NCI-H2196 (cell line): ENCODE data around the gene FMO2.

Source experiments
- DNase-seq: peaks from one replicate; lab custom pipeline; 2025; ENCODE audit not compliant: unreplicated experiment; lab: John Stamatoyannopoulos, UW

The FMO2 gene

DNA sequence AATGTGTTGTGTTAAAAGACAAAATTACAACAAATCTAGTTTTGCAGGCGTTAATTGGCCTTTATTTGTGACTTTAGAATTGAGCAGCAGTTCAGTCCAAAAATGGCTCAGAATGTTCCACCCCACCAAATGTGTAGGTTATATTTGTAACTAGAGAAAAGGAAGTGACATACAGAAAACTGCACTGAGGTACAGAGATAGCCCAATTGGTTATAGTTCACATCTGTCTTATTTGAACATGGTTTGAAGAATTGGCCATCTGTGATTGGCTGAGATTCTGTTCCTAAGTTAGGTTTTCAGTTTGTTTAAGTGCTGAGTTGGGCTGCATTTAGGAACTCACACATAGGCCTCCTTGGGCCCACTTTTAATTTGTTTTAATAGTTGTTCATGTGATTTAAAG is 12.0 kb upstream of the FMO2 start:
- DNase-seq = no peak

DNA sequence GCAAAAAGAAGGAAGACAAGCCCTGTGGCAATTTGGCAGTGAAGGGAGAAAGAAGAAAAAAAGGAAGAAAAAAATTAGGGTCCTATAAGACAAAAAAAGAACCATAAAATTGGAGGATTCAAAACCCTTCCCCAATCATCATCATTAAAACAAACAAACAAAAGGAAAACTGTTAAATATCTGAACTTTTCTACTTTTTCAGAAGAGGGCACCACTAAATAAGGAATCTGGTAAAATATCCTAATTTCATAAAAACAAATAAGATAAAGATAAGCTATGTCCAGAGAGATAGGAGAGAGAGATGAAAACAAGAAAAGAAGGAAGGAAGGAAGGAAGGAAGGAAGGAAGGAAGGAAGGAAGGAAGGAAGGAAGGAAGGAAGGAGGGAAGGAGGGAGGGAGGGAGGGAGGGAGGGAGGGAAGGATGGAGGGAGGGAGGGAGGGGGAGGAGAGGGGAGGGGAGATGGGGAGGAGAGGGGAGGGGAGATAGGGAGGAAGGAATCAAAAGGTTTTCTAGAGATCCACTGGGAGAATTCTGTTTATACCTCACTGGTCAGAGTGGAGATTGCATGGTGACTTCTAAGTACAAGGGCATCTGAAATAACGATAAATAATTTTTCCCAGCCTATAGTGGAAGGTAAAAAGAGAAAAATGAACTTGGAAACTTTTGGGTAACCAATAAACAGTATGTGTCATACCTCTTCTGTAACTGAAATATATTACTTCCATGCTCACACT is 10.4 kb upstream of the FMO2 start:
- DNase-seq = no peak

DNA sequence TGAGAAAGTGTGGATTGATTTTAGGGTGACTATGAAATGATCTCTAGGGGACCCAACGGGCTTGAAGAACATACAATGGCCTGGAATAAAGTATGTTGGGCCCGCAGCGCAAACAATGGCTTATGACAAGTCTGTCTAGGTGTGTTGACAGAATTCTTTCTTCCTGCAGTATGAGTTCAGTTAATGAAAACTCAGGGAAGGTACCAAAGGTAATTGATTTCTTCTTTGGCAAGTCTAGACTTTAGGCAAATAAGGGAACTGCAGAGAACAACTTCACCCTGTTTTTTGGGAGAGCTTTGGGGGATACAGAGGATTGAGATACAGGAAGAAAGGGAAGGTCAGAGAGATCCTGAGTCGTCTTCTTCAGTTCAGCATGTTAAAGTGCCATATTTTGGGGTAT is 7.8 kb upstream of the FMO2 start:
- DNase-seq = no peak

DNA sequence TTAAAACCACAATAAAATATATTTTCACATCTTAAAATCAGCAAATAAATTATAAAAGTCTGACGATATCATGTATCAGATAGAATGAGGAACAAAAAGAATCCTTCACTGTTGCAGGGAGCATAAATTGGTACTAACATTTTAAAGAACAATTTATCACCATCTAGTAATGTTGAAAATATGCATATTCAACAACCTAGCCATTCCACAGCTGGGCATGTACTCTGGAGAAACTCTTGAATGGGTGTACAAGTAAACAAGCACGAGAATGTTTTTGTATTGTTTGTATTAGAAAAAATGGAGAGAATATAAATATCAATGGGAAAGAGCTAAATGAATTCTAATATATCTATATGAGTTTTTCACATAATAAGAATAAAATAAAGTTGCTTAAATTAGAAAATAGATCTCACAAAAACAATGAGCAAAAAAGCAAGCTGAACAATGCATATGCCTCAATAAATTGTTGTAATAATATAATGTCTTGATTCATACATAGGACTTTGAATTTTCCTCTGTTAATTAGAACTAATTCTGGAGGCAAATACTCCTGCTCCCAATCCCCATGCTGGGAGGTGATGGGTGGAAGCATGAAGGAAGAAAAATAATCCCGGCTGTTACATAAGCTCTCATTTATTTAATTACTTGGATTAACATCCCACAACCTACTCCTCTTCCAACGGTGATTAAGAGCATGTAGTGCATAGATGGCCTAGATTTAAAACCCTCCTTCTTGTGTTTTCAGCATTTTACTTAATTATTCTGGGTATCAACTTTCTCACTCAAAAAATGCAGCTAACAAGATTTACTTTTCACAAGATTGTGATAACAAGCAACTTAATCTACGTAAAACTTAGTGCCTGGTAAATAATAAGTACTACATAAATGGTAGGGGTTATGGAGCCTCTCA is 5.5 kb upstream of the FMO2 start:
- no peak for DNase-seq

DNA sequence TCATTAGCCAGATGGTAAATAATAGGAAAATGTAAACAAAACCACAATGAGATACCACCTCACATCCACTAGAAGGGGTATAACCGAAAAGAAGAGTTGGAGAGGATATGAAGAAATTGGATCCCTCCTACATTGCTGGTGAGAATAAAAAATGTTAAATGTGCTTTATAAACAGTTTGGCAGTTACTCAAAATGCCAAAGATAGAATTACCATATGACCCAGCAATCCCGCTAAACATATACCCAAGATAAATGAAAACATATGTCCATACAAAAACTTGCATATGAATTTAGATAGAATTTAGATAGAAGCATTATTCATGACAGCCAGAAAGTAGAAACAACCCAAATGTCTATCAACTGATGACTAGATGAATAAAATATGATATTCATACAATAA is 4.4 kb upstream of the FMO2 start:
- no peak for DNase-seq

DNA sequence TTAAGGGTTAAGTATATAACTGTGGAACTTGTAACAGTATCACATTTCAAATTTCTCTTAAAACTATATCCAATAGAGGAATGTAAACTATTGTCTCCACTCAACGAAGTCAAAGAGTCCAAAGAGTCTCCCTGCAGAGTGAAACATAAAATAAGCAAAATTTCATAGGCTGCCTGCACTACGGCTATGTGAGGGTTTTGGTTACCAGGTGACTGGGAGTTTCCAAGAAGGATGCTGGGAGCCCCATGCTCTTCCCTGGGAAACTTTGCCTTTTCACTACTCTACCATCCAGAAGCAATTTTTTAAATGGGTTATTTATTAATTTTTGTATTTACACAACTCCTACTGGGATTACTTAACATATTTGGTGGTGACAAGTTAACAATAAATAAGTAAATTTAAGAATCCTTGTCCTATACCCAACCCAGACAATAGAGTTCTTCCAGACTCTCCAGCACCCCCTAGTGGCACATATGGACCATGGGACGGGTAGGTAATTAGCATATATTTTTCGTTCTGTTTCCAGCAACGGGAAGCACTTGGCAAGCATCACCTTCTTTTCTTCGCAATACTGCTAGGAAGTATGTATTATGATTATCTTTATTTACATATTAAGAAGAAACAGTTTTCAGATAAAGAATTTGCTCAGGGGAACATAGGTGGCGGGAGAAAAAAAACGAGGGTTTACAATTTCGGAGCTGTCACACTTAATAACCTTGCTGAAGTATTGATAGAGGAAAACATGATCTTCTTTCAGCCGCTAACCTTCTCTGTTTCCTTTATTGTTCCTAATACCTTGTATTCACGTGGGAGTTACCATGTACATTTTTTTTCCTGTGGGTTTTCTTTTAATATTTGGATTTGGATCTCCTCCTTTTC is 3.5 kb downstream of the FMO2 start:
- peak; percentile 22 for DNase-seq

DNA sequence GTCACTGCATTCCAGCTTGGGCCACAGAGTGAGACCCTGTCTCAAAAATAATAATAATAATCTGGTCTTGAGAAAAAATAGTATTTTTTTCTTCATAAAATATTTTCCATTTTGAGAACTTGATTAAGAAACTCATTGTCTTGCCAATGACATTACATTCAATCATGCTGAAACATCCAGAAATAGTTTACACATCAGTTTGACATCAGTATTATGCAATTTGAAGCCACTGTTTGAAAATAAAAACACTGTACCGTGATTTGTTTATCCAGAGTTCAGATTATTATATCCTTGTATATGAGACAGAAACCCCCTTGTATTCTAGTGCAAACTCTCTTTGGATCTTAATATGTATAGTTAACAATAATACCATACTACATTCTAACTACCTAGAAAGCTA is 6.9 kb downstream of the FMO2 start:
- DNase-seq = no peak

DNA sequence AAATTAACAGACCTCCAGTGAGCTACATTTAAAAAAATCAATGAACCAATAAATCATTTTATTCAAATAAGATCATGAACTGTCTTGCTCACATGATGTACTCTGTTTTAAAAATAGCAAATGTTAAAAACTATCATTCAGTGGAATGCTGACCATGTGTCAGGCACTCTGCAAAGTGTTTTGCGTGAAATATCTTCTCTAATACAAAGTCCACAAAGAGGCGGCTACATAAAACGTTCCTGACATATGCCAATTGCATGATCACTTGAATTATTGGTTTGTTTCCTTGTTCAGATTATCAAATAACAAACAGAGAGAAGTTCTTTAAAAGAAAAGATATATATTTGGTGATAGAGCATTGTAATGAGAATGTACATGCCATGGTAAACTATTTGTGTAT is 10.7 kb downstream of the FMO2 start:
- no peak for DNase-seq

DNA sequence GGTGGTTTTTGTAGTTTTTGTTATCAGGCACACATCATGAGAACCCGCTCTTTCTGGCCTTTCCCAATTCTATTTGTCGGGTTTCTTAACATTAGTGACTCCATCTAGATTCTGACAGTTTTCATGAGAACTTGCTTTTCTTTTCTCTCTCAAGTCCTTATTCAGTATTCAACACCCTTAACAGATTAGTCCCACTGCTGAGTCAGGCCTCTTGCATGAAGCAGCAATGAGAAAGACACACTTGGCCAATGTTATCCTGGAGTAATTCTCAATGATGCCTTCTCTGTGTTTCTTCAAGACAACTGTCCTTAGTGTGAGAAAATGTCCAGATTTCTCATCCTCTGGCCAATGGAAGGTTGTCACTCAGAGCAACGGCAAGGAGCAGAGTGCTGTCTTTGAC is 11.3 kb downstream of the FMO2 start:
- no peak for DNase-seq

DNA sequence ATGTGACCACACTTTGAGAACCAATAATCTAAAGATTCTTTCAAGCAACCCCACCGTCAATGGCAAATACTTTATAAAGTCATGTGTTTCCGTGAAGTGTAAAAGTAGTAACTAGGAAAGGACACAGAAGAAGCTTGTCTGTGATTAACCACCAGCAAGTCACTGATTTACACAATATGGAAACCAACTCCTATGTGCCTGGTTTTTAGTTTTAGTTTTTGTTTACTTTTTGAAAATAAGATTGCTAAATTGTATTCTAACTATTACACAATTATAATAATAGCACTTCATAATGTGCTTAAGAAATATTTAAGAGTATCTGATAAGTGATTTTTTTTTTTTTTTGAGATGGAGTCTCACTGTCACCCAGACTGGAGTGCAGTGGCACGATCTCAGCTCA is 13.0 kb downstream of the FMO2 start:
- DNase-seq = no peak

DNA sequence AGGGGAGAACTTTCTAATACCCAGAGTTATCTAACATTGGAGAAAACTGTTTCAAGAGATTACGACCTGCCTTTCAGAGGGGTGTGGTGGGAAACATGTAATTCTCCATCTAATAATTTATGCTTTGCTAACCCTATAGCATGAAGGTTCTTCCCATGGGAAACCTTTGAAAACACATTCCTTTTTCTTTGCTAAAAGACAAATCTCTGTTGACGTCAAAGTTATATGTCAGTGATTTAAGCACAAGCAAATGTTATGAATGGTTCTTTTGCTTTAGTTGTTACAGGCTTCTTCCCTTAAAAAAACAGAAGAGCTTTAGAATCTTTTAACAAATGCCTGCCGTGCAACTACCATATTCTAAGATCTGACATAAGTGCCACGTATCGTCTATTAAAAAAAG is 19.2 kb downstream of the FMO2 start:
- no peak for DNase-seq

DNA sequence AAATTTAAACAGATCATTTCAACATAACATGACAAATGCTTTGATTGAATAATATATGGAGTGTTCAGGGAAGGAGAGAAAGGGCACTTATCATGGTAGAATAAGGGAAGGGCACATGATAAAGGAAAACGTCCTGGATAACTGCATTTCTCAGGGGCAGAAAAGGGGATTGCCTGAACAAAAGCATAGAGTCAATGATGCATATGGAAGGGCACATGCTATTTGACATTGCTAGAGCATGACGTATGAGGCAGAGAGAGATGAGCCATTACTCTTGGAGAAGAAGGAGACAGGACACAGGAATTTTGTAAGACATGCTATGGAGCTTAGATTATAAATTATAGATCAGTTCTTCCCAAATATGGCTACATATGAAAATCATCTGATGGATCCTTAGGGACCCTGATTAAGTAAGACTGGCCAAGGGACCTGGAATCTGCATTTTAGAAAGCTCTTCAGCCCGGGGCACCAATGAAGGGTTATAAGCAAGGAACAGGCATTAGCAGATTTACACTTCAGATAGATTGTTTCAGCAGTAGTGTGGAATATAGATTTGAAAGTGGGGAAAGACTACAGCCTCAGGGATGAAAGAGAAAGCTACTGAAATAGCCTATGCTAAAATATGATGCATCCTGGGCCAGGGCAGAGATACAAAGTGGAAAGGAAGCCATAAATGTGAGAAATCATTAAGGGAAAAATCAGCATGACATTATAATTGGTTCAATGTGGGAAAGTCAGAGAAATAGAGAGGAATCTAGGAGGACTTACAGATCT is 21.3 kb downstream of the FMO2 start:
- no peak for DNase-seq

DNA sequence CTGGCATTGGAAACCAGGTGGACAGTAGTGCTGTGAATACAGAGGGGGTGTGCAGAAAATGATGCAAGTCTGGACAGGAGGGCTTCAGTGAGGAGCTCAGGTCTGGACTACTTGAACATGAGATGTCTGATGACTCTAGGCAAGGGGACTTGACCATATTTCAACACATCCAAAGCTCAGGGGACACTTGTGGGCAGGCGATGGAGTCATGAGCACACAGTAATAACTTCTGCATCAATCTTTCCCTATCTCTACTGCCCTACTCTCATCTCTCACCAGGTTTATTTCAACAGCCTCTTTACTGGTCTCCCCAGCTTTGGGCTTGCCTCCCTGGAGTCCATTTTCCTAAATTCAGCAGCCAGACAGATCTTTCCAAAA is 21.9 kb downstream of the FMO2 start:
- DNase-seq = no peak

DNA sequence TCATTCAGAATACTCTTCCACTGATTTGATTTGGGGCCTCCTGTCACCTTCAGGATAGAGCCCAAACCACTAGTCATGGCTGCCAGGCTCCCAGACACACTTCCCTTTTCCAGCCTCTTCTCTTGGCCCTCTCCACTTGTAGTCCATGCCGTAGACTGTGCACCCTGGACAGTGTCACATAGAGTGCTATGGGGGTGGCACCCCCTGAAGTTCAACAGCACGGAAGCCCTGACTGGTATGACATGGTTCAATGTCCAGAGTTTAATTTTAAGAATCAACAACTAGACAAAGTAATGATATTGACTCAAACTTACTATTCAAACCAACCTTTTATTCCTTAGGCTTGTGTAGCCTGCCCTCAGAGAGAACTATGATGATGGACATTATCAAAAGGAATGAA is 22.3 kb downstream of the FMO2 start:
- DNase-seq = no peak

DNA sequence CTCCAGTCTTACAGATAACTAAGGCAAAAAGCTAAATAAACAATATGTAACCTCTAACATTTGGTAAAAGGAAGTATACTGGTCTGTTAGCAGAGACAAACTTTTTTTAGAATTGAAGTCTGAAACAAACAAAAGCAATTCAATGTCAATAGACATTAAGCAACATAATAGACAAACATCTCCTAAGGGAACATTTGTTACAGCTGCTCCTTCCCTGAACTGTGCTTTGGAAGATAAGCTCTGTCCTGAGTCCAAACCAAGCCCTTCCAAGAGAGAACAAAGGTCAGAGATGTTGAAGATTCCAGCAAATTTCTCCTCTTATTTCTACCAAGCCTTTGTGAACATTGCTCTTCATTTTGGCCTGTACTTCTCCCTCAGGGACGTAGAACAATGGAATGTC is 25.3 kb downstream of the FMO2 start:
- DNase-seq = no peak

DNA sequence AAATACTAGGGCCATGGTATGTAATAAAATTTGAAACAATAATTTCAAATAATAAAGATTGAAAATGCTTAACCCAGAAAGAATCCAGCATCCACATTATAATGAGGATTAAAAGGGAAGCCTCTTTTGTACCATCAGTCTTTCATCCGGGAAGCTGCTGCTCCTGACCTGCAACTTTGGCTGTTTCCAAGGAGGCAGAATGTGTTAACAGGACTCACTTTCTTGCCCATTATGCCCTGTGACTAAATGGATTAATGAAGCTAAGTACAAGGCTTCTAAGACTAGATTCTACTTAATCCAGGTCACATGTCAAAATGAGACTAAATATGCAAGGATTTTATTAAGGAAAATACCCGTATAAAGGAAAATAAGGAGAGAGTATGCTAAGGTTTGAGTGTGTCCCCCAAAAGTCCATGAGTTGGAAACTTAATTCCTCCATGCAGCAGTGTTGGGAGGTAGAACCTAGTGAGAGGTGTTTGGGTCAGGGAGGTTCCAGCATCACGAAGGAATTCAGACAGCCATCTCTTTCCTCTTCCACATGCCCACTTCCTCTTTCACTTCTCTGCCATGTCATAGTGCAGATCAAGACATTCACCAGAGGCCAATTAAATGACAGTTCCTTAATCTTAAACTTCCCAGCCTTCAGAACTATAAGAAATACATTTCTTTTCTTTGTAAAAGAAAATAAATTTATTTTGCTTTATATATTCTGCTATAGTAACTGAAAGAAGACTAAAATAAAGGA is 27.7 kb downstream of the FMO2 start:
- DNase-seq = no peak

DNA sequence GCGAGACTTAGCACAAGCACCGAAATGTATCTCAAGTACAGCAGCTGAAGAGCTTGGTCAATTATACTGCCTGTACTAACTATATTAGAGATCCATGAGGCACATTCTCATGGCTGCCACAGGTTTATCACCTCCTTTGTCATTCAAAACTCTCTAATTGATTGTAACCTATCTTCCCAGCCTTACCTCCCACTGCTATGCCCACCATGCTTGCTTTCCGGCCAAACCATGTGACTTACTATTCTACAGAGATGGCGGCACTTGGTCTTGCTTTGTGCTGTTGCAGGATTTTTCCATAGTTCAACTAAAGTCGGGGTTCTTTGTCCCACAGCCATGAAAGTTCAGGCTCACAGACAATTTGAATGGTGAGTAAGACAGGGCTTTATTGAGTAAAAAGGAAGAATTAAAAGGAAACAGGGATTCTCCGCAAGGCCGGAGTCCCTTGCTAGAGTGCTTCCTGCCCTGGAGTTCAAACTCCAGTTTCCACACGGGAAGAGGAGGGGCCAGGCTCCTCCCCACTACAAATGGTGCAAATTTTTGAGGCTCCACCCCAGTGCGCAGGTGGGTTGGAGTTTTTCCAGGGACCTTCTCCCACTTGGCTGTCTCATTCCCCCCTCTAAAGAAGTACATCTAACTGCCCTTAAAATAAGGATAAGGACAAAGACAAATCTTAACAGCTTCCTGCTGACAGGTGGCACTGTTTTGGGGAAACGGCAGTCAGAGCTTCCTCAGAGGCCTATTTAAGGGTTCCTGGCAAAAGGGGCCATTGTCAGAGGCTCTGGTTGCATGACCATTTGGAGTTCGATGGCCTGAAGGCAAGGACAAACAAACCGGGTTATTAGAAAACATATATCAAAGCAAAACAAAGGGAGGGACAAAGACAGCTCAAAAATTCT is 28.7 kb downstream of the FMO2 start:
- no peak for DNase-seq

DNA sequence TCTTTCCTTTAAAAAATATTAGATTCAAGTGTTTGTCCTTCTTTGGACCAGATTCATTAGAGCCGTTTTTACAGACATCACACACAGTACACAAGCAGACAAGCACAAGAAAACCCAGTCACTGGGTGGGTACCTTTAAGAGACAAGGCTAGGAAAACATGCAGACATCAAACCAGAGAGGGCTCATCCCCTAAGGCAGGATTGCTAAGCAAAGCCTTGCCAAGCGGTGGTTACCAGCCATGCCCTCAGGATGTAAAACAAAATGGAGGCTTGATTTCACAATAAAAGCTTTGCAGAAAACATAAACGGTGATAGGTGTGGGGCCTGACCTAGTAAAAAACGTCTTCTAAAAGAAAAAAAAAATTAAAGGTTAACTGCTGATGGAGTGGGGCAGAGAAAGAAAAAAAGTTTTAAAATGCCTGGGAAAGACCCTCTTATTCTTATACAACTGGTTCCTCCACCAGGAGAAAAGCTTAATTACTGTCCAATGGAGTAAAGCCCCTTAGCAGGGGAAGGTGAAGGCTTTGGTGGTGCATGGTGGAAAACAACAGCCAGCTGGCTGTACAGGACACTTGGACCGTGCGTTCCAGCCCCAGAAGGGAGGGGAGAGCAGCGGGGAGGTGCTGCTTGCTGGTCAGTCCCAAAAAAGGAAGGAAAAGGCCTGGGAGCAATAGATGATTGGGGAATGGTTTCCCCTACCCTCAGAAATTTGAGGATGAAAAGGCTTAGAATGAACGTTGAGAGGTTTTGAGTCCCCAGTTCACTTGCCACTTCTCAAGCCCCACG is 32.8 kb downstream of the FMO2 start:
- DNase-seq = no peak
